ENCODE data around the gene TDRD3.
"Not testable (repeated sequence)": the region's sequence is repeated elsewhere in the genome, so short reads cannot be mapped to it uniquely, and the experiment has no call there.

TDRD3 gene

GRCh38 chr13:60398907-60399589 lies 2.0 kb downstream of the TDRD3 start:
- DNase-seq: no peak

GRCh38 chr13:60402022-60402421 lies 5.0 kb downstream of the TDRD3 start:
- DNase-seq: no peak

GRCh38 chr13:60407095-60407494 lies 10.1 kb downstream of the TDRD3 start:
- DNase-seq: no peak

GRCh38 chr13:60407852-60408251 lies 10.8 kb downstream of the TDRD3 start:
- DNase-seq: not testable (repeated sequence)

- not testable (repeated sequence) for DNase-seq
These were observed 12.7 kb downstream of the TDRD3 start for GRCh38 chr13:60409574-60410292.

- DNase-seq: no peak
These were observed 13.3 kb downstream of the TDRD3 start for GRCh38 chr13:60410299-60410698.

- no peak for DNase-seq
These were observed 14.4 kb downstream of the TDRD3 start for GRCh38 chr13:60411464-60411863.

- DNase-seq: no peak
These were observed 15.0 kb downstream of the TDRD3 start for GRCh38 chr13:60411983-60412382.

- no peak for DNase-seq
These were observed 16.0 kb downstream of the TDRD3 start for GRCh38 chr13:60412909-60413616.

- no peak for DNase-seq
These were observed 17.2 kb downstream of the TDRD3 start for GRCh38 chr13:60414177-60414576.

GRCh38 chr13:60417734-60418133 lies 20.7 kb downstream of the TDRD3 start:
- DNase-seq: no peak

- no peak for DNase-seq
These were observed 21.9 kb downstream of the TDRD3 start for GRCh38 chr13:60418954-60419353.

- DNase-seq: no peak
These were observed 28.3 kb downstream of the TDRD3 start for GRCh38 chr13:60425332-60425731.

GRCh38 chr13:60426075-60426474 lies 29.1 kb downstream of the TDRD3 start:
- no peak for DNase-seq

GRCh38 chr13:60427285-60427684 lies 30.3 kb downstream of the TDRD3 start:
- no peak for DNase-seq

GRCh38 chr13:60431108-60431700 lies 34.2 kb downstream of the TDRD3 start:
- DNase-seq: peak; percentile 42

- DNase-seq: no peak
These were observed 36.5 kb downstream of the TDRD3 start for GRCh38 chr13:60433505-60433904.

GRCh38 chr13:60435762-60436374 lies 38.8 kb downstream of the TDRD3 start:
- DNase-seq: no peak

GRCh38 chr13:60439201-60439600 lies 42.2 kb downstream of the TDRD3 start:
- no peak for DNase-seq

- no peak for DNase-seq
These were observed 44.7 kb downstream of the TDRD3 start for GRCh38 chr13:60441761-60442160.

GRCh38 chr13:60448907-60449510 lies 52.0 kb downstream of the TDRD3 start:
- DNase-seq: no peak

- no peak for DNase-seq
These were observed 56.5 kb downstream of the TDRD3 start for GRCh38 chr13:60453490-60453889.

- DNase-seq: no peak
These were observed 57.4 kb downstream of the TDRD3 start for GRCh38 chr13:60454425-60454824.

All from SHP77 treated with DMSO at 0.1 percent for 48 hours (cell line).